Mononuclear cell (primary cell): ENCODE data around the gene NRGN. TPM values are rescaled to one million over a fixed set of nuclear protein-coding genes. Genes with fewer than 3 reads are reported as not detected.

ENCODE experiments used
- H3K27me3 ChIP-seq: 2 replicates; pipeline ENCODE4 v1.6.0; 2011; ENCODE audit warnings: low read length, control low read depth; ENCODE audit not compliant: insufficient read depth
- H3K4me1 ChIP-seq: 2 replicates; pipeline ENCODE4 v1.5.1; 2011; ENCODE audit warnings: mild to moderate bottlenecking, low read length, control low read depth; ENCODE audit not compliant: insufficient read depth
- H3K4me3 ChIP-seq: 2 replicates; pipeline ENCODE4 v1.5.1; 2011; ENCODE audit warnings: mild to moderate bottlenecking, low read length, moderate library complexity
- H3K9me3 ChIP-seq: 2 replicates; pipeline ENCODE4 v1.5.1; 2011; ENCODE audit warnings: low read depth, mild to moderate bottlenecking, control low read depth, low read length
- total RNA-seq: library from RNA; depleted of rRNA; stranded (reverse); fragments of >200 nt; gene quantifications from one replicate; pipeline ENCODE4 v1.2.3, GENCODE V29; 2012

Gene NRGN
- total RNA-seq, 1 donor, result 58.9 TPM

DNA sequence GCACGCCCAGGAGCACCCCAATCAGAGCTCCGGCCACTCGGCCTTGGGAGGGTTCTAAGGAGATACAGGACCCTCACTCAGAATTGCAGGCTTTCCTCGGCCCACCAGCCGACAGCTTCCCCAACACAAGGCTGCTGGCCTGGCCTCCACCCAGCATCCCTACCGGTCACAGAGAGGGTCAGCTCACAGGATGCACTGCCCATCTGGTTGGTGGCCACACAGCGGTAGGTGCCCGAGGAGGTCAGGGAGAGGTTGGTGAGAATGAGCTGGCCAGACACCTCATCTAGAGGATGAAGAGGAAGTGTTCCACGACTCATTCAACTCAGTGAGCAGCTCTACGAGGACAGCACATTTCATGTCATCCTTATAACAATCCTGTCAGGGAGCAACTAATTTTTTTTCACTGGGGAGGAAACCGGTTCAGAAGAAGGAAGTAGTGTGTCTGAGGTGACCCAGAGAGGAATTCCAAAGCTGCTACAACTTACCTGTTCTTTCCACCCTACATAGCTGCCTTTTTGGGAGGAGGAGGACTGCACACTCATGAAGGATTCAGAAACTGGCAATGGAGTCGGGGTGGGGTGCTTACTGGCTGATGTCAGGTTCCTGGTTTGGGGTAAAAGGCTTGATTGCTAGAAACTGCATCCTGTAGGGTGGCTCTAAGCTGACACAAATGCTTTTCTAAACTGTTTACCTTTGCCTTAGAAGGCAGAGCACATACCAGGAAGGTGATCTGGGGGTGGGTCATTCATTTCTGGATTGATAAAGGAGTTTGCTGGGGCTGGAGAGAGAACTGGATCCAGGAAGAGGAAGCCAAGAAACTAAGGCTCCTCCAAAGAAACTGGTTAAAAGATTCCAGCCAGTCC, 9.0 kb downstream of the NRGN start:
- Histone ChIP-seq H3K9me3 (no peaks in the 10 kb centered on the region), H3K27me3 (no peaks in the 10 kb centered on the region), H3K4me3 (no peak overlapping the region), H3K4me1 (peaks cover 54% of the 10 kb centered on the region)

DNA sequence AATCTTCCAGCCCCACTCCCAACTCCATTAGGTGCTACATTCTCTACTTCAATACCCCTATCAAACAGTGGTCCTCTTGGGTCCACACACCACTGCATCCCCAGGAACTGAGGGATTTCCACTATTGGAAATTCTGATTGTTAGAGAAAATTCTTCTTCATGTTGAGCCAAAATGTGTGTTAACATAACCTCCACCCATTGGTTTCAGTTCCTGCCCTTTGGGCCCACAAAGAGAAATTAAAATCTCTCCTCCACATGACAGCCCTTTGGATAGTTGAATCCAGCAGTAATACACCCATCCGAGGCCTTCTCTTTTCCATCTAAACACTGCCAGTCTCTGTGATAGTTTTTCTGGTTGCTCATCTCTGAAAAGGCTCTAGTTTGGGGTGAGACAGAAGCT, 10.2 kb downstream of the NRGN start:
- Histone ChIP-seq H3K9me3 (no peaks in the 10 kb centered on the region), H3K4me1 (peaks cover 54% of the 10 kb centered on the region), H3K4me3 (no peak overlapping the region), H3K27me3 (no peaks in the 10 kb centered on the region)

DNA sequence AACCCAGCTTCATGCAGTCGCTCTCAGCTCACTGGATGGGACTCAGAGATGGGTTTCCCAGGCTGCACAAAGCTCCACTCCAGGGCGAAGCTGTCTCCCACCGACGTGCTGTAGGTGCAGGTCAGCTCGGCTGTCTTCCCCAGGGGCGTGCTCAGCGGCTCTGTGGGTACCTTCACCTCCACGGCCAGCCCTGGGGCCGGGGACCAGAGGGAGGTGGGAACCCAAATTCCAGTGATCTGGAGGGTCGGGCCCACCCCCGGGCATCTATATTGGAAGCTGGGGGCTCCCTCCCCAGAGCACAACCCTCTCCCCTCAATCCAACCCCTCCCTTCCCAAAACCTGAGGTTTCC, 11.6 kb downstream of the NRGN start:
- no peaks in the 10 kb centered on the region for H3K27me3 ChIP-seq
- H3K4me1 ChIP-seq, result peaks cover 43% of the 10 kb centered on the region
- H3K4me3 ChIP-seq, result no peak overlapping the region
- no peaks in the 10 kb centered on the region for H3K9me3 ChIP-seq

DNA sequence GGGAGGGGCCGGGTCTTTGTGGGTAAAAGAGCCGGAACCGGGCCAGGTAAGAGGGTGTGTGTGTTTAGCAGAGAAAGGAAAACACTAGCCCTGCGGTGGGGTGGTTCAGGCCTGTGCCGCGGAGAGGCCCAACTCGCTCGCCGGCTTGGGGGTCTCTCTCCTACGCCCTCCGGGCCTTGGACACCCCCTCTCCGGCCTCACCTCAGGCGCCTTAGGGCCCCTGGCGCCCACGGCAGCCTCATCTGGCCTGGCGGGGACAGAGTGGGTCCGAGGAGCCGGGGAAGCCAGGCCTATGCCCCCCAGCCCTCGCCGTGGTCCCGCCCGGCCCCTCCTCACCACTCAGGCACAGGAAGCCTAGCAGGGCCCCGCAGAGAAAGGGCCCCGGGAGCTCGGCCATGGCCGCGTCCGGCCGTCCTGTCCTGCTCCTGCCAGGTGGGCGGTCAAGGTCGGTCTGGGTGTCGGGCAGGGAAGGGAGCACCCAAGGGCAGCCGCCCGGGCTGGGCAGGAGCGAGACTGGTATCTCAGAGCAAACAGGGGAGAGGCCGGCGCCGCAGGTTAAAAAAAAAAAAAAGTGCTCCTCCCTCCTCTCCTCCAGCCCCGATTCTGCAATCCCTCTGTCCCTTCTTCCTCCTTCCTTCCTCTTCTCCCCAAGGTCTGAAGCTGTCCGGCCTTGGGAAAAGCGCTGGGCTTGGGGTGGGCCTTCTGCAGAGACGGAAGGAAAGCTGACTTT, 12.2 kb downstream of the NRGN start, which contains the start of gene VSIG2:
Gene VSIG2, minus strand, starts transcription at position 515 of the 730 bp plus-strand sequence. Its CDS starts 118 bp downstream, at position 397.
- peaks cover 42% of the 10 kb centered on the region for H3K4me1 ChIP-seq
- H3K9me3 ChIP-seq, result no peaks in the 10 kb centered on the region

DNA sequence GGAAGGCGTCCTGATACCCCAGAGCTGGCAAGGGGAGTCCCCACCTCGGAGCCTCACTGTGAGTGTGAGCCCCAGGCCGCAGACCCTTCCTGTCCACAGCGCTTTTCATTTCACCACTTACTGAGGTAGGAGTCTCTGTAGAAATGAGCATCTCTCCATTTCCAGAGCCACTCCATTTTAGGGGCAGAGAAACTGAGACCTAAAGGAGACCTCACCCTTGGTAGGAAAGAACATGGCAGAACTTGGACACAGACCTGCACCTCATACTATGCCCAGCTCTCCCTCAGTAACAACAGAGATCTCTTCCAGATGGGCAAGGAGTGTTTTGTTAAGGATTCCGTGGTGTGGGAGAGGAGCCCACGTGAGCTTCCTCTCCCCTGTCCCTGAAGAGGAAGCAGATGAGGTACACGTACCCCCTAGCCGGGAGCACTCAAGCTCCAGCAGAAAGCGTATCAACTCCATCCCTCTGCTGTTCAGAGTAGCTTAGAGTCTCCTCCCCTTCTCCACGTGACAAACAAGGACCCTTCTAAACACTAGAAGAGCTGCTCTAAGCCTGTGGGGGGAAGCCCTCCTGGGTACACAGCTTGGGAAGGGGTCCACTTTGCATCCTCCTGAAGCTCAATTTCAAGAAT, 12.8 kb downstream of the NRGN start:
- no peak overlapping the region for H3K4me3 ChIP-seq
- no peaks in the 10 kb centered on the region for H3K27me3 ChIP-seq
- H3K9me3 ChIP-seq, result no peaks in the 10 kb centered on the region
- H3K4me1 ChIP-seq, result peaks cover 38% of the 10 kb centered on the region

More for the DNA sequence above, 12.2 kb downstream of the NRGN start, which contains the start of gene VSIG2:
- Histone ChIP-seq H3K4me3 (no peak within 1 kb of the TSS), H3K27me3 (no peaks in the 10 kb centered on the region)

DNA sequence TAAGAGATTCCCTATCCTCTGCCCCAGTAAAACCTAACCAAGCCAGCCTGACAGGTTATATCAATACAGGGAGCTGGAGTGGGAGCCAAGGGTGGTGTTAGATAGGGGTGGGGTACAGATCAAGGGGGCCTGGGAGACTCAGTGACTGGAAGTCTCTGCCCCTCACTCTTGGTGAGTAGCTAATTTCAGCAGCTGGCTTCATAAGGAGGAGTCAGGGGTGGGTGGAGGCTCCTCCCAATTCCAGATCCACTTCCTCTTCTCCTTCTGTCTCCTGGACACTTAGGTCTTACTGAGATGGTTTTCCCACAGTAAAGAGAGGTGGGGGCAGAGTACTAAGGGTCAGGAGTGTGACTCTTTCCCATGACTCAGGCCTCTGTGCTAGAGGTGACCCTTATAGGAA, 13.5 kb downstream of the NRGN start:
- no peak overlapping the region for H3K4me3 ChIP-seq
- H3K9me3 ChIP-seq, result no peaks in the 10 kb centered on the region
- peaks cover 43% of the 10 kb centered on the region for H3K4me1 ChIP-seq
- no peaks in the 10 kb centered on the region for H3K27me3 ChIP-seq

DNA sequence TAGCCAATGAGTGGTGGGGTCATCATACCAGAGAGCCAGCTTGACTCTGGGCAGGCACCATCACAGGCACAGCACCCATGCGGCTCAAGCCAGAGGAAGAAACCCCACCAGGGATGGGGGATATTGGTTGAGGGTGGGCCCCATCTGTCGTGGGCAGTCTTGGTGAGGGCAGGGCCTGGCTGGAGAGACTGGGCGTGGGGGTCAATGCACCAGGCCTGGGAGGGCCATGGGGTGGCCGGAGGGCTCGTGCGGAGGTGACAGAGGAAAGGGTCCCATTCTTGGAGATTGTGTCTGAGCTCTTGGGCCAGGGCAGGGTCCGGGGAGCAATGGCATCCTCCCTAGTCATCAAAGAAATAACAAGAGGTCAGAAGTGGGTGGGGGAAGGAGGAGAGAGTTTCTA, 13.9 kb downstream of the NRGN start:
- Histone ChIP-seq H3K4me1 (peaks cover 43% of the 10 kb centered on the region), H3K9me3 (no peaks in the 10 kb centered on the region), H3K27me3 (peaks cover 1% of the 10 kb centered on the region), H3K4me3 (no peak overlapping the region)

DNA sequence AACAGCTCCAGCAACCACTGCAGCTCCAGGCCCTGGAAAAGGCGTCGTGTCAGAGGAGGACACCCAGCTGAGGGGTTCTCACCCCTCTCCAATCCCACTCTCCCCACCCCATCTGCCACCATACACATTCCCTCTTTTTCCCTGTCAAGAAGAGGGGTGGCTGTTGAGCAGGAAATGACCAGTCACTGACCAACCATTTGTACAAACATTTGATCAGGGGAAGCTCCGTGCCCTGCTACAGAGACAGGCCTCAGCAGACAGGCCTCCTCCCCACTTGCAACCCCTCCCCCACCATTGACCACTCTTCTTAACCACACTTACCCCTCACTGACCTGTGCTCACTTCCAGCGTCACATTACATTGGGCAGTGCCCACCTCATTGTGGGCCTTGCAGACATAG, 14.6 kb downstream of the NRGN start:
- H3K9me3 ChIP-seq, result no peaks in the 10 kb centered on the region
- H3K4me3 ChIP-seq, result no peak overlapping the region
- peaks cover 8% of the 10 kb centered on the region for H3K27me3 ChIP-seq
- H3K4me1 ChIP-seq, result peaks cover 43% of the 10 kb centered on the region

DNA sequence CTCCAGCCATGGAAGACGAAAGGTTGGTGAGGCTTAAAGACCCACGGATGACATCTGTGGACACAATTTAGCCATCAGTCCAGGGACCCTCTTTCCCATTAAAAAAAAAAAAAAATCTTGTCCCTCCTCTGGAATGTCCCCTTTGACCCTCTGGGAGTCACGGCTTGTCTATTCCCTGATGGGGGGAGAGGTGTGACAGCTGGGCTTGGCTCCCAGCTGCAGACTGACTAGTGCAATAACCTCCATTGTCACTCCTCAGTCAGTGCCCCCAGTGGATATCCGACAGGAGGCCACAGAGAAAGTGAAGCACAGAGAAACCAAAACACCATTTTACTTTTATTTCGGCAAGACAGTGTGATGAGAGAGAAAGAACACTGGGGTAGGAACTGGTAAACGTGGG, 15.0 kb downstream of the NRGN start:
- H3K27me3 ChIP-seq, result peaks cover 12% of the 10 kb centered on the region
- no peaks in the 10 kb centered on the region for H3K9me3 ChIP-seq
- H3K4me1 ChIP-seq, result peaks cover 43% of the 10 kb centered on the region
- H3K4me3 ChIP-seq, result no peak overlapping the region

DNA sequence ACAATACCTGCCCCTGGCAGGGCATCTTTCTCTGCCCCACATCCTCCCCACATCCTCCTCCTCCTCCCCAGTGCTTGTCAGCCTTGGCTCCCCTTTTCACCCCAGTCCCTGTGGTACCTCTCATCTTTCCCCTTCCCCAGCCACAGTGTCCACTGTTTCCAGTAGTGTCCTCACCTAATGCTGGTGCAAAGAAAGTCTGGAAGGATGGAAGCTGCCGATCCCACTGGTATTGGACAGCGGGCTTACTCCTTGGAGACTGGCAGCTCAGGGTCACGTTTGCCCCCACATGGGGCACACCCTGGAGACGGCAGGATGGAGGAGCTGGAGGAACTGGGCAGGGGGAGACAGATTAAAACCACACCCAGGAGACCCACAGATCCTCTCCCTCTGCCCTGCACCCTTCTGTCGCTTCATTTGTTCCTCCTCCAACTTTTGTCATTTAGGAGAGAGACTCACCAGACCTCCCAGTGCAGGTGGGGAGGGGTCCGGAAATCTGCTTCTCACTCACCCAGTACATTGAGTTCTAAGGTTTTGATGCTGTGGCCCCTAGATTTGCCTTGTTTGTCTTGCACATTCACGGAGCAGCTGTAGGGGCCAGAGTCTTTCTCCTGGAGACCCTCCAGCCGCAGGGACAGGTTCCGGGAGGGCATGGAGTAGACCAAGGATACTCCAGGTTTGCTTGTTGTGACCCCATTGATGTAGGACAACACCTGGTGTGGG, 16.5 kb downstream of the NRGN start:
- H3K4me1 ChIP-seq, result peaks cover 52% of the 10 kb centered on the region
- H3K9me3 ChIP-seq, result no peaks in the 10 kb centered on the region
- H3K27me3 ChIP-seq, result peaks cover 27% of the 10 kb centered on the region
- H3K4me3 ChIP-seq, result no peak overlapping the region

DNA sequence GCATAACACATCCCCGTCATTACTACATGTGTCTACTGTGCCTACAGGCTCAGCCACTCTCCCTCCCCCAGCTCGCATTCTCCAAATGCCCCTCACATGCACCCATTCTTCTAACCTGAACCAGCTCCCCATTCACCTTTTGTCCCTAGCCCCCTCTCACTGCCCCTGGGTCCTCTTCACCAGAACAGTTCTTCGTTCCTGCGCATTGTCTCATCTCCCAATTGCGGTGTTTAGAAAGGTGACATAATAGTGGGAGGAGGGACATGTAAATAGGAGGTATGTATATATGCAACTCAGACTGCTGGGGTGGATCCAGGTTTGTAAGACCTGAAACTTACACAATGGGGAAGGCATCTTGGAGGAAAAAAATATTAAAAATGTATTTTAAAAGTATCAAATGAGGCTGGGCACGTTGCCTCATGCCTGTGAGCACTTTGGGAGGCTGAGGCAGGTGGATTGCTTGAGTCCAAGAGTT, 17.0 kb downstream of the NRGN start:
- no peak overlapping the region for H3K4me3 ChIP-seq
- no peaks in the 10 kb centered on the region for H3K9me3 ChIP-seq
- peaks cover 33% of the 10 kb centered on the region for H3K27me3 ChIP-seq
- H3K4me1 ChIP-seq, result peaks cover 58% of the 10 kb centered on the region

DNA sequence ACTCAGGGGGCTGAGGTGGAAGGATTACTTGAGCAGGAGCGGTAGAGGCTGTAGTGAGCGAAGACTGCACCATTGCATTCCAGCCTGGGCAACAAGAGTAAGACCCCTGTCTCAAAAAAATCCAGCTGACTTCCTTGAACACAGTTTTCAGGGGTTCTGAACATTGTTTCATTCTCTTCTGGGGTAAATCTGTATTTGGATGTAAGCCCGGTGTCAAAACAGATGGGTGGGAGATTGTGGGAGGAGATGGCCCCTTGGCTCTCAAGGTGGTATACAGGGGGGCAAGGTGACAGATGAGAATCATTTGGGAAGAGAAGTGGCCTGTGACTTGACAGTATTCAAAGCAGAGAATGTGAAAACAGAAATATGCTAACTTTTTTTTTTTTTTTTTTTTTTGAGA, 17.6 kb downstream of the NRGN start:
- H3K4me1 ChIP-seq, result peaks cover 57% of the 10 kb centered on the region
- peaks cover 35% of the 10 kb centered on the region for H3K27me3 ChIP-seq
- H3K4me3 ChIP-seq, result no peak overlapping the region
- H3K9me3 ChIP-seq, result no peaks in the 10 kb centered on the region

DNA sequence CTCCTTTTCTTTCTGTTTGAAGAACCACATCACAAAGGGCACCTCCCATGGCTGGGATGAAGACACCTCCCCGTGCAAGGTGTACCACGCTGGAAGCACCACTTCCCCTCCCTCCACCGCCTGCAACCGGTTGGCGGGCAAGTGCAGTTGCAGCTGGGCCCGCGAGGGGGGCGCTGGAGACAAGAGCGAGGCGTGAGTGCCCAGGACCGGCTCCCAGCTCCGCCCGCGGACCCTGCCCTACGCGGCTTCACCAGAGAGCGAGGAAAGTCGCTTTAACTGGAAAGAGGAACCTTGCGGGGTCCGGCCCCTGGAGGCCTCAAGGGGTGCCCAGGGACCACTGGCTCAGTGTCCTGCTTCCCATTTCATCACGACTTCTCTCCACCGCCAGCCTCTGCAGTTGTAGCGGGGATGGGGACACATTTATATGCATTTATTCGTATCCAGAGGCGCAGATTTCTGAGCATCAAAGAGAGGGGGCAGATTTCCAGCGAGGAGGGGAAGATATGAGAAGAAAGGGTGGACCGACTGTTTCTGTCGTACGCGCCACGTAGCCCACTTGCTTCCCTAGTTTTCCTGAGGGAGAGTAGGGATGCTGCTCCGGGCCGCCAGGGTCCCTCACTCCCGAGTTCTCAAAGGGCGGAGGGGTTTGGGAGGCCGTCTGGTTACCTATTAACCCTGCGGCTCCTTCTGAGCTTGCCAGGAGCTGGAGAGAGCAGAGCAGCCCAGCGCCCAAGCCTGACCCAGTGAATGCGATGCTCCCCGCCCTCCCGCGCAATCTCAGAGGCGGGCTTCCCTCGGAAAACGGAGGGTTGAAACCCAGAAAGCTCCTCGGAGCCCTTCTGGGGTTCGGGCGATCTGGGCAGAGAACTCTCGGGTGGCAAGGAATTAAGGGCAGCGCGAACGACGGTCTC, 18.9 kb downstream of the NRGN start:
- H3K4me3 ChIP-seq, result no peak overlapping the region
- peaks cover 60% of the 10 kb centered on the region for H3K4me1 ChIP-seq
- H3K27me3 ChIP-seq, result peaks cover 41% of the 10 kb centered on the region
- H3K9me3 ChIP-seq, result no peaks in the 10 kb centered on the region
